Adrenal gland (tissue), 5 donors: Measurements from ENCODE around the gene ST3GAL3.

ENCODE experiments used
- POLR2A ChIP-seq, 2 donors: fragments of 450-650 bp; IDR thresholded peaks; one replicate each; pipeline ENCODE4 v1.6.1; 2017; ENCODE audit warnings: antibody characterized with exemption in 2 of 2, mild to moderate bottlenecking in 2 of 2, moderate library complexity in 1 of 2
- TF ChIP-seq, protein P1 (sequence below), 6 experiments: fragments of 450-650 bp in 4 of 6; fragments of 200-600 bp in 2 of 6; sonication (generic) in 1 of 6; IDR thresholded peaks; 1 replicate in 5 of 6; 2 replicates in 1 of 6; pipeline versions ENCODE4 v1.5.1 to v1.8.0; 2016 to 2021; ENCODE audit warnings: antibody characterized with exemption in 6 of 6, mild to moderate bottlenecking in 2 of 6, moderate library complexity in 1 of 6
- donor health status: DM: no; HTN: no; CAD: no.

- TF ChIP-seq, protein P1, sequence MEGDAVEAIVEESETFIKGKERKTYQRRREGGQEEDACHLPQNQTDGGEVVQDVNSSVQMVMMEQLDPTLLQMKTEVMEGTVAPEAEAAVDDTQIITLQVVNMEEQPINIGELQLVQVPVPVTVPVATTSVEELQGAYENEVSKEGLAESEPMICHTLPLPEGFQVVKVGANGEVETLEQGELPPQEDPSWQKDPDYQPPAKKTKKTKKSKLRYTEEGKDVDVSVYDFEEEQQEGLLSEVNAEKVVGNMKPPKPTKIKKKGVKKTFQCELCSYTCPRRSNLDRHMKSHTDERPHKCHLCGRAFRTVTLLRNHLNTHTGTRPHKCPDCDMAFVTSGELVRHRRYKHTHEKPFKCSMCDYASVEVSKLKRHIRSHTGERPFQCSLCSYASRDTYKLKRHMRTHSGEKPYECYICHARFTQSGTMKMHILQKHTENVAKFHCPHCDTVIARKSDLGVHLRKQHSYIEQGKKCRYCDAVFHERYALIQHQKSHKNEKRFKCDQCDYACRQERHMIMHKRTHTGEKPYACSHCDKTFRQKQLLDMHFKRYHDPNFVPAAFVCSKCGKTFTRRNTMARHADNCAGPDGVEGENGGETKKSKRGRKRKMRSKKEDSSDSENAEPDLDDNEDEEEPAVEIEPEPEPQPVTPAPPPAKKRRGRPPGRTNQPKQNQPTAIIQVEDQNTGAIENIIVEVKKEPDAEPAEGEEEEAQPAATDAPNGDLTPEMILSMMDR (IDR thresholded peaks at IDR 0.05), result no peak
- no peak for TF ChIP-seq POLR2A (IDR thresholded peaks at IDR 0.05)
Observed at GRCh38 chr1:43879996-43880395, 172.7 kb downstream of the ST3GAL3 start.
